Lower leg skin (tissue), 3 donors: ENCODE measurements around the gene SNN.

ENCODE experiments used
- POLR2A ChIP-seq, 2 donors: fragments of 450-650 bp; IDR thresholded peaks; one replicate each; pipeline ENCODE4 v1.6.1; 2016 to 2017; ENCODE audit warnings: antibody characterized with exemption in 2 of 2, mild to moderate bottlenecking in 1 of 2, moderate library complexity in 1 of 2
- TF ChIP-seq, protein P1 (sequence below), 3 donors: fragments of 450-650 bp; IDR thresholded peaks; one replicate each; pipeline ENCODE4 v1.5.1; 2016; ENCODE audit warnings: antibody characterized with exemption in 3 of 3, mild to moderate bottlenecking in 3 of 3, moderate library complexity in 2 of 3

- TF ChIP-seq, protein P1, sequence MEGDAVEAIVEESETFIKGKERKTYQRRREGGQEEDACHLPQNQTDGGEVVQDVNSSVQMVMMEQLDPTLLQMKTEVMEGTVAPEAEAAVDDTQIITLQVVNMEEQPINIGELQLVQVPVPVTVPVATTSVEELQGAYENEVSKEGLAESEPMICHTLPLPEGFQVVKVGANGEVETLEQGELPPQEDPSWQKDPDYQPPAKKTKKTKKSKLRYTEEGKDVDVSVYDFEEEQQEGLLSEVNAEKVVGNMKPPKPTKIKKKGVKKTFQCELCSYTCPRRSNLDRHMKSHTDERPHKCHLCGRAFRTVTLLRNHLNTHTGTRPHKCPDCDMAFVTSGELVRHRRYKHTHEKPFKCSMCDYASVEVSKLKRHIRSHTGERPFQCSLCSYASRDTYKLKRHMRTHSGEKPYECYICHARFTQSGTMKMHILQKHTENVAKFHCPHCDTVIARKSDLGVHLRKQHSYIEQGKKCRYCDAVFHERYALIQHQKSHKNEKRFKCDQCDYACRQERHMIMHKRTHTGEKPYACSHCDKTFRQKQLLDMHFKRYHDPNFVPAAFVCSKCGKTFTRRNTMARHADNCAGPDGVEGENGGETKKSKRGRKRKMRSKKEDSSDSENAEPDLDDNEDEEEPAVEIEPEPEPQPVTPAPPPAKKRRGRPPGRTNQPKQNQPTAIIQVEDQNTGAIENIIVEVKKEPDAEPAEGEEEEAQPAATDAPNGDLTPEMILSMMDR (IDR thresholded peaks at IDR 0.05) = no peak
- no peak for TF ChIP-seq POLR2A (IDR thresholded peaks at IDR 0.05)
Observed at GRCh38 chr16:11674818-11675560, 6.7 kb downstream of the SNN start.
